Immature natural killer cell (primary cell): ENCODE results near the gene RBBP6. TPM values are rescaled to one million over a fixed set of nuclear protein-coding genes. Genes with fewer than 3 reads are reported as not detected.
"Not testable (repeated sequence)": the region's sequence is repeated elsewhere in the genome, so short reads cannot be mapped to it uniquely, and the experiment has no call there.

ENCODE experiments used
- DNase-seq, 3 donors: peaks; one replicate each; pipeline ENCODE4 v3.0.0; 2022; ENCODE audit warnings: mixed read lengths in 1 of 3
- H3K27ac Mint-ChIP-seq, 6 donors: one replicate each; pipeline ENCODE4 v1.8.0; 2020; ENCODE audit warnings: mixed read lengths in 6 of 6, mild to moderate bottlenecking in 5 of 6, inconsistent platforms in 4 of 6, moderate library complexity in 3 of 6
- H3K27me3 Mint-ChIP-seq, 3 donors: one replicate each; pipeline ENCODE4 v1.8.0; 2020 to 2021; ENCODE audit warnings: low read depth in 3 of 3, mild to moderate bottlenecking in 3 of 3, mixed read lengths in 3 of 3, moderate library complexity in 3 of 3, inconsistent platforms in 1 of 3
- H3K36me3 Mint-ChIP-seq, 3 donors: one replicate each; pipeline ENCODE4 v1.8.0; 2020; ENCODE audit warnings: mixed read lengths in 3 of 3, inconsistent platforms in 2 of 3, mild to moderate bottlenecking in 2 of 3
- H3K4me1 Mint-ChIP-seq, 2 donors: one replicate each; pipeline ENCODE4 v1.8.0; 2020; ENCODE audit warnings: inconsistent platforms in 2 of 2, mild to moderate bottlenecking in 2 of 2, mixed read lengths in 2 of 2, moderate library complexity in 1 of 2
- H3K4me3 Mint-ChIP-seq, 5 donors: one replicate each; pipeline ENCODE4 v1.8.0; 2020; ENCODE audit warnings: mild to moderate bottlenecking in 5 of 5, mixed read lengths in 5 of 5, inconsistent platforms in 3 of 5, moderate library complexity in 3 of 5
- H3K9me3 Mint-ChIP-seq, 6 donors: one replicate each; pipeline ENCODE4 v1.8.0; 2020; ENCODE audit warnings: mild to moderate bottlenecking in 6 of 6, mixed read lengths in 6 of 6, inconsistent platforms in 4 of 6, moderate library complexity in 3 of 6
- polyA plus RNA-seq, 3 donors: library from polyadenylated mRNA; unstranded; fragments of 300-500 nt; fragmentation: Illumina TruSeq; gene quantifications; one replicate each; pipeline ENCODE4 v1.2.3, GENCODE V29; 2021

The RBBP6 gene
- polyA plus RNA-seq, 3 donors from 2014 or later, result 16.2 to 31.7 (median 27.6) TPM

DNA sequence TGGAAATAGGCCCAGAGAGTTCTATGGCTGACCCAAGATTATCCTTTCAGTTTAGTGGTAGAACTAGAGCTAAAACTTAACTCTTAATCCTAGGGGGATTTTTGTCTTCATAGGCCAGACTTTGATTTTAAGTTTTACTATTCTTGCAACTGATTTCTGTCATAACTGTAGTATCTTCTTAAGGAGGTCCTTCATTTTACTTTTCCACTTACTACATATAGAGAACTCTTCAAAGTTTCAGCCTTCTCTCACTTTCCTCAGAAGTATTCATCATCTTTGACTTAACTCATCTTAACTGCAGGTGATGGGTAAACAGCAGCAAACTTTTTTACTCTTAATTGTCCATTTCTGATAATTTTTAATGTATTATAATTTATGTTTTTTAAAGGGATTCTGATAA lies 23.4 kb downstream of the RBBP6 start:
- Mint-ChIP-seq H3K27ac (peak overlapping the region in 1 of 6 donors; percentile 22), H3K27me3 (peaks cover 0 to 2% (median 0%) of the 10 kb centered on the region in 3 donors), H3K4me1 (peaks cover 0 to 10% of the 10 kb centered on the region in 2 donors), H3K9me3 (no peaks in the 10 kb centered on the region), H3K4me3 (no peak overlapping the region), H3K36me3 (peaks cover 26 to 63% (median 30%) of the 10 kb centered on the region in 3 donors)
- no peak for DNase-seq

- no peaks in the 10 kb centered on the region for H3K4me1 Mint-ChIP-seq
- DNase-seq, result no peak
- H3K4me3 Mint-ChIP-seq, result no peak overlapping the region
- peaks cover 0 to 2% (median 0%) of the 10 kb centered on the region in 6 donors for H3K9me3 Mint-ChIP-seq
- peak overlapping the region in 1 of 6 donors; percentile 2 for H3K27ac Mint-ChIP-seq
- peaks cover 54 to 80% (median 57%) of the 10 kb centered on the region in 3 donors for H3K36me3 Mint-ChIP-seq
- peaks cover 0 to 3% (median 0%) of the 10 kb centered on the region in 3 donors for H3K27me3 Mint-ChIP-seq
These were observed 29.0 kb downstream of the RBBP6 start for GRCh38 chr16:24568392-24568791.

DNA sequence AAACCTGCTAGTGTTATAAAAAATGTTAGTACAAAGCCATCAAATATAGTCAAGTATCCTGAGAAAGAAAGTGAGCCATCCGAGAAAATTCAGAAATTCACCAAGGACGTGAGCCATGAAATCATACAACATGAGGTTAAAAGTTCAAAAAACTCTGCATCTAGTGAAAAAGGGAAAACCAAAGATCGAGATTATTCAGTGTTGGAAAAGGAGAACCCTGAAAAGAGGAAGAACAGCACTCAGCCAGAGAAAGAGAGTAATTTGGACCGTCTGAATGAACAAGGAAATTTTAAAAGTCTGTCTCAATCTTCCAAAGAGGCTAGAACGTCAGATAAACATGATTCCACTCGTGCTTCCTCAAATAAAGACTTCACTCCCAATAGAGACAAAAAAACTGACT lies 31.7 kb downstream of the RBBP6 start:
- peak overlapping the region in 1 of 6 donors; percentile 24 for H3K27ac Mint-ChIP-seq
- H3K4me3 Mint-ChIP-seq, result no peak overlapping the region
- DNase-seq, result no peak
- peaks cover 0 to 2% (median 0%) of the 10 kb centered on the region in 6 donors for H3K9me3 Mint-ChIP-seq
- peaks cover 0 to 3% (median 0%) of the 10 kb centered on the region in 3 donors for H3K27me3 Mint-ChIP-seq
- peaks cover 54 to 72% (median 57%) of the 10 kb centered on the region in 3 donors for H3K36me3 Mint-ChIP-seq
- no peaks in the 10 kb centered on the region for H3K4me1 Mint-ChIP-seq

GRCh38 chr16:24572069-24572468 lies 32.7 kb downstream of the RBBP6 start:
- peak overlapping the region in 1 of 6 donors; percentile 8 for H3K27ac Mint-ChIP-seq
- no peak for DNase-seq
- H3K4me1 Mint-ChIP-seq, result no peaks in the 10 kb centered on the region
- H3K36me3 Mint-ChIP-seq, result peaks cover 50 to 66% (median 61%) of the 10 kb centered on the region in 3 donors
- H3K27me3 Mint-ChIP-seq, result peaks cover 0 to 3% (median 0%) of the 10 kb centered on the region in 3 donors
- H3K9me3 Mint-ChIP-seq, result peaks cover 0 to 2% (median 0%) of the 10 kb centered on the region in 6 donors
- no peak overlapping the region for H3K4me3 Mint-ChIP-seq

- Mint-ChIP-seq H3K27ac (peak overlapping the region in 1 of 6 donors; percentile 17), H3K36me3 (peaks cover 42 to 55% (median 52%) of the 10 kb centered on the region in 3 donors), H3K4me1 (no peaks in the 10 kb centered on the region), H3K4me3 (no peak overlapping the region), H3K27me3 (peaks cover 0 to 3% (median 0%) of the 10 kb centered on the region in 3 donors), H3K9me3 (peaks cover 0 to 2% (median 0%) of the 10 kb centered on the region in 6 donors)
- no peak for DNase-seq
These were observed 33.8 kb downstream of the RBBP6 start for GRCh38 chr16:24573141-24573540.

GRCh38 chr16:24574515-24575485 lies 35.4 kb downstream of the RBBP6 start:
- not testable (repeated sequence) for H3K27me3 Mint-ChIP-seq, H3K4me1 Mint-ChIP-seq, DNase-seq, H3K4me3 Mint-ChIP-seq, H3K9me3 Mint-ChIP-seq, H3K27ac Mint-ChIP-seq
- peaks cover 26 to 38% (median 36%) of the 10 kb centered on the region in 3 donors for H3K36me3 Mint-ChIP-seq

DNA sequence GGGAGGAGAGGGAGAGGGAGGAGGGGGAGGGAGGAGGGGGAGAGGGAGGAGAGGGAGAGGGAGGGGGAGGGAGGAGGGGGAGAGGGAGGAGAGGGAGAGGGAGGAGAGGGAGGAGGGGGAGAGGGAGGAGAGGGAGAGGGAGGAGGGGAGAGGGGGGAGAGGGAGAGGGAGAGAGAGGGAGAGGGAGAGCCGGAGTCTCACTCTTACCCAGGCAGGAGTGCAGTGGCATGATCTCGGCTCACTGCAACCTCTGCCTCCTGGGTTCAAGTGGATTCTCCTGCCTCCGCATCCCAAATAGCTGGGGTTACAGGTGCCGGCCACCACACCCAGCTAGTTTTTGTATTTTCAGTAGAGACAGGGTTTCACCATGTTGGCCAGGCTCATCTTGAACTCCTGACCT lies 36.4 kb downstream of the RBBP6 start:
- not testable (repeated sequence) for H3K27me3 Mint-ChIP-seq, H3K4me1 Mint-ChIP-seq, H3K4me3 Mint-ChIP-seq, H3K9me3 Mint-ChIP-seq, H3K27ac Mint-ChIP-seq, DNase-seq
- H3K36me3 Mint-ChIP-seq, result peaks cover 16 to 29% (median 27%) of the 10 kb centered on the region in 3 donors

GRCh38 chr16:24577167-24577566 lies 37.8 kb downstream of the RBBP6 start:
- no peaks in the 10 kb centered on the region for H3K4me1 Mint-ChIP-seq
- H3K27ac Mint-ChIP-seq, result peak overlapping the region in 1 of 6 donors; percentile 33
- H3K9me3 Mint-ChIP-seq, result peaks cover 0 to under 1% (median 0%) of the 10 kb centered on the region in 6 donors
- no peak overlapping the region for H3K4me3 Mint-ChIP-seq
- H3K27me3 Mint-ChIP-seq, result peaks cover 0 to 2% (median 0%) of the 10 kb centered on the region in 3 donors
- peaks cover 2 to 15% (median 13%) of the 10 kb centered on the region in 3 donors for H3K36me3 Mint-ChIP-seq
- no peak for DNase-seq

GRCh38 chr16:24580665-24581064 lies 41.3 kb downstream of the RBBP6 start:
- no peaks in the 10 kb centered on the region for H3K4me1 Mint-ChIP-seq
- DNase-seq, result no peak
- peaks cover 0 to 5% (median 0%) of the 10 kb centered on the region in 3 donors for H3K36me3 Mint-ChIP-seq
- H3K4me3 Mint-ChIP-seq, result no peak overlapping the region
- peak overlapping the region in 1 of 6 donors; percentile 22 for H3K27ac Mint-ChIP-seq
- H3K27me3 Mint-ChIP-seq, result peaks cover 0 to 2% (median 0%) of the 10 kb centered on the region in 3 donors
- H3K9me3 Mint-ChIP-seq, result no peaks in the 10 kb centered on the region

DNA sequence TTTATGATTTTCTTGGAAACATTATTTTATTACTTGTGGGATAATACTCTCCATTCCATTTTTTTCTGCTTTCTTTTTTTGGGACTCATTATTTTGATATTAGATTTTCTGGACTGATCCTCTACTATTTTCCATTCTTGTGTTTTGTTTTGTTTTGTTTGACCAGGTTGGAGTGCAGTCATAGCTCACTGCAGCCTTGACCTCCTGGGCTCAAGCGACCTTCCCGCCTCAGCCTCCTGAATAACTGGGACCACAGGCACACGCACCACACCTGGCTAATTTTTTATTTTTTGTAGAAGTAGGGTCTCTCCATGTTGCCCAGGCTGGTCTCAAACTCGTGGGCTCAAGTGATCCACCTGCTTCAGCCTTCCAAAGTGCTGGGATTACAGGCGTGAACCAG lies 44.1 kb downstream of the RBBP6 start:
- no peak overlapping the region for H3K4me3 Mint-ChIP-seq
- no peaks in the 10 kb centered on the region for H3K36me3 Mint-ChIP-seq
- no peak overlapping the region for H3K27ac Mint-ChIP-seq
- H3K27me3 Mint-ChIP-seq, result peaks cover 0 to 4% (median 3%) of the 10 kb centered on the region in 3 donors
- no peak for DNase-seq
- no peaks in the 10 kb centered on the region for H3K4me1 Mint-ChIP-seq
- no peaks in the 10 kb centered on the region for H3K9me3 Mint-ChIP-seq

DNA sequence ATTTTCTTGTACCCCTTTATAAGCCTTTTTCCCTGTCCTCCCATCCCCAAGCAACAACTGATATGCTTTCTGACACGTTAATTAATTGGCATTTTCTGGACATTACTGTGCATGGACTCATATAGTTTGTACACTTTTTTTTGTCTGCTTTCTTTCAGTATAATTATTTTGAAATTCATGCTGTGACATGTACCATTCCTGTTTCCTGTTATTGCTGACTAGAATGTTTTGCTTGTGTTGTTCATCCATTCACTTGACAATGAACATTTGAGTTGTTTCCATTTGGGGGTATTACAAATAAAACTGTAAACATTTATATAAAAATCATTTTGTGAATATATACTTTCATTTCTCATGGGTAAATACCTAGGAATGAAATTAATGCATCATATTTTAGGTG lies 50.6 kb downstream of the RBBP6 start:
- Mint-ChIP-seq H3K4me1 (no peaks in the 10 kb centered on the region), H3K27ac (no peak overlapping the region), H3K36me3 (no peaks in the 10 kb centered on the region), H3K9me3 (no peaks in the 10 kb centered on the region), H3K4me3 (no peak overlapping the region), H3K27me3 (peaks cover 4 to 6% (median 5%) of the 10 kb centered on the region in 3 donors)
- no peak for DNase-seq

GRCh38 chr16:24598777-24599437 lies 59.5 kb downstream of the RBBP6 start:
- Mint-ChIP-seq H3K27me3 (peaks cover 4 to 9% (median 8%) of the 10 kb centered on the region in 3 donors), H3K4me3 (no peak overlapping the region), H3K27ac (no peak overlapping the region), H3K36me3 (no peaks in the 10 kb centered on the region), H3K4me1 (no peaks in the 10 kb centered on the region), H3K9me3 (peaks cover 0 to 2% (median 0%) of the 10 kb centered on the region in 6 donors)
- no peak for DNase-seq

DNA sequence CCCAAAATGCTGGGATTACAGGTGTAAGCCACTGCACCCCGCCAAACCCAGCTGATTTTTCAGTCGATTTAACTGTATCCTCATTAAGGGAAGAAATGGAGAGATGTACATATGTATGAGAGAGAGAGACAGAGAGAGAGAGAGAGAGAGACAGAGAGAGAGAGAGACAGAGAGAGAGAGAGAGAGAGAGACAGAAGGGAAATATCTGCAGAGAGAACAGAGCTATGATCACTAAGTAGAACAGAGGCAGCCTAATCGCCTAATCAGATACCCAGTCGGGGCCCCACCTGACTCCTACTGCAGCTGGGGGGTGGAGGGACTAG lies 70.0 kb downstream of the RBBP6 start:
- Mint-ChIP-seq H3K27ac (no peak overlapping the region), H3K4me1 (no peaks in the 10 kb centered on the region), H3K27me3 (peaks cover 13 to 27% (median 16%) of the 10 kb centered on the region in 3 donors), H3K4me3 (no peak overlapping the region), H3K9me3 (no peaks in the 10 kb centered on the region), H3K36me3 (no peaks in the 10 kb centered on the region)
- DNase-seq, result no peak
